HepG2 (cell line): ENCODE measurements around the gene UST. TPM values are rescaled to one million over a fixed set of nuclear protein-coding genes. Genes with fewer than 3 reads are reported as not detected.

Source experiments
- ATAC-seq: fragments of 200-7000 bp; cut with Tn5 transposase; 3 replicates; pipeline ENCODE4 v1.9.1; 2020; ENCODE audit warnings: mild to moderate bottlenecking, moderate library complexity
- BruUV-seq: library from RNA; stranded (reverse); fragments of 400-500 nt; replicated peaks from 2 replicates; lab custom pipeline; 2021; lab: Mats Ljungman, UMichigan
- CTCF ChIA-PET: fragments of 300-600 bp; formaldehyde crosslinking; extraction: SDS; loops from one replicate; lab custom pipeline; 2021; ENCODE audit warnings: low total read pairs, inconsistent platforms, low intra/inter-chr PET ratio; lab: Yijun Ruan, JAX
- POLR2A ChIA-PET: fragments of 350-600 bp; sonication (Branson Sonifier 250); formaldehyde crosslinking; loops from one replicate; lab custom pipeline; 2020; ENCODE audit warnings: antibody characterized with exemption, inconsistent platforms; lab: Yijun Ruan, JAX
- DNase-seq: peaks from one replicate; pipeline ENCODE4 v3.0.0-alpha.2; 2015; ENCODE audit warnings: low spot score
- FAIRE-seq: peaks from 3 replicates; lab custom pipeline; 2011; peaks lifted over from hg19 to GRCh38; lab: Jason Lieb, UNC
- H2AFZ ChIP-seq: one replicate; pipeline ENCODE4 v1.6.1; 2011; ENCODE audit warnings: low read length, inconsistent platforms
- H3K27ac ChIP-seq: fragments of 300-600 bp; 3 replicates; pipeline ENCODE4 v1.8.0; 2011; ENCODE audit warnings: mixed run types, mild to moderate bottlenecking, mixed read lengths, low read length, inconsistent platforms; ENCODE audit not compliant: insufficient read depth; ENCODE audit errors: extremely low read length
- H3K27me3 ChIP-seq, 2 experiments: fragments of 200-600 bp in 1 of 2; 2 replicates in 1 of 2; 3 replicates in 1 of 2; pipeline versions ENCODE4 v1.6.0 to v1.8.0; 2011; ENCODE audit warnings: low read length in 2 of 2, mild to moderate bottlenecking in 2 of 2, moderate library complexity in 2 of 2, inconsistent platforms in 1 of 2; ENCODE audit not compliant: insufficient read depth in 2 of 2, control insufficient read depth in 1 of 2
- H3K36me3 ChIP-seq, 2 experiments: fragments of 200-600 bp in 1 of 2; replicated peaks in 1 of 2; 2 replicates in 1 of 2; 3 replicates in 1 of 2; pipeline versions ENCODE4 v1.5.1 to v1.8.0; 2011; ENCODE audit warnings: low read length in 2 of 2, inconsistent platforms in 1 of 2; ENCODE audit not compliant: insufficient read depth in 2 of 2, control insufficient read depth in 1 of 2
- H3K4me1 ChIP-seq: 2 replicates; pipeline ENCODE4 v1.5.1; 2012; ENCODE audit warnings: low read length, inconsistent platforms; ENCODE audit not compliant: insufficient read depth
- H3K4me2 ChIP-seq: 2 replicates; pipeline ENCODE4 v1.6.0; 2011; ENCODE audit warnings: low read depth, low read length, inconsistent platforms
- H3K4me3 ChIP-seq, 3 experiments: fragments of 200-600 bp in 1 of 3; sonication (generic), shearing (Covaris generic) in 1 of 3; replicated peaks in 1 of 3; 2 replicates each; pipeline ENCODE4 v1.5.1; 2011 to 2016; ENCODE audit warnings: low read length in 3 of 3, inconsistent platforms in 2 of 3, low read depth in 2 of 3, mild to moderate bottlenecking in 2 of 3, control low read depth in 1 of 3, mixed read lengths in 1 of 3; ENCODE audit not compliant: insufficient read depth in 1 of 3
- H3K79me2 ChIP-seq: one replicate; pipeline ENCODE4 v1.6.1; 2011; ENCODE audit warnings: low read length, inconsistent platforms; ENCODE audit not compliant: insufficient read depth
- H3K9ac ChIP-seq: 2 replicates; pipeline ENCODE4 v1.6.0; 2011; ENCODE audit warnings: mild to moderate bottlenecking, low read depth, low read length, inconsistent platforms; ENCODE audit not compliant: insufficient read depth
- H3K9me3 ChIP-seq: 2 replicates; pipeline ENCODE4 v1.5.1; 2012; ENCODE audit warnings: mild to moderate bottlenecking, low read length
- H4K20me1 ChIP-seq: 2 replicates; pipeline ENCODE4 v1.6.0; 2011; ENCODE audit warnings: inconsistent platforms, mild to moderate bottlenecking, low read length, moderate library complexity; ENCODE audit not compliant: insufficient read depth
- CBX5 ChIP-seq: sonication (generic); formaldehyde crosslinking; IDR thresholded peaks from 2 replicates; pipeline ENCODE4 v1.4.0; 2020; ENCODE audit warnings: missing genetic modification reagents, borderline replicate concordance
- CC2D1A ChIP-seq: sonication (generic); formaldehyde crosslinking; IDR thresholded peaks from 2 replicates; pipeline ENCODE4 v1.8.1; 2023; ENCODE audit warnings: mild to moderate bottlenecking, missing genetic modification reagents
- FOXA1 ChIP-seq, 2 experiments: fragments of 450-650 bp in 1 of 2; sonication (generic) in 1 of 2; formaldehyde crosslinking in 1 of 2; IDR thresholded peaks; 2 replicates each; pipeline versions ENCODE4 v1.4.0 to v1.6.1; 2016 to 2020; ENCODE audit warnings: missing genetic modification reagents in 1 of 2
- HNRNPH1 ChIP-seq: fragments of 200-400 bp; formaldehyde crosslinking; optimal IDR thresholded peaks from 2 replicates; pipeline ENCODE3; 2017; ENCODE audit warnings: mild to moderate bottlenecking, low read depth, low read length
- MAFF ChIP-seq: IDR thresholded peaks from 2 replicates; pipeline ENCODE4 v1.6.1; 2011; ENCODE audit warnings: low read depth, low read length, improper control_type of control experiment
- MAFK ChIP-seq, 2 experiments: IDR thresholded peaks in 1 of 2; conservative IDR thresholded peaks in 1 of 2; 2 replicates each; pipeline ENCODE4 v1.6.1; 2011; ENCODE audit warnings: improper control_type of control experiment in 2 of 2, low read length in 2 of 2
- MED1 ChIP-seq: sonication (generic); formaldehyde crosslinking; IDR thresholded peaks from 2 replicates; pipeline ENCODE4 v1.4.0; 2020; ENCODE audit warnings: missing genetic modification reagents
- U2AF1 ChIP-seq: fragments of 200-400 bp; formaldehyde crosslinking; optimal IDR thresholded peaks from 2 replicates; pipeline ENCODE3; 2017; ENCODE audit warnings: mild to moderate bottlenecking, low read depth, low read length
- ZNF335 ChIP-seq: sonication (generic); formaldehyde crosslinking; IDR thresholded peaks from 2 replicates; pipeline ENCODE4 v1.4.0; 2020; ENCODE audit warnings: missing genetic modification reagents
- ZNF746 ChIP-seq: sonication (generic); formaldehyde crosslinking; IDR thresholded peaks from 2 replicates; pipeline ENCODE4 v1.8.0; 2022; ENCODE audit warnings: mild to moderate bottlenecking, missing genetic modification reagents
- ZNF773 ChIP-seq: sonication (generic); formaldehyde crosslinking; IDR thresholded peaks from 2 replicates; pipeline ENCODE4 v1.4.0; 2020; ENCODE audit warnings: missing genetic modification reagents, borderline replicate concordance
- WGBS: methylation state at CpG from one replicate; pipeline ENCODE4 v1.1.6; 2017; ENCODE audit warnings: low lambda C conversion rate; 5-methylcytosine and 5-hydroxymethylcytosine counted together
- in situ Hi-C: cut with HindIII; loops from 2 replicates; pipeline ENCODE4 v1.10.0; 2017; ENCODE audit warnings: low pct_unique_long_range_greater_than_20kb; ENCODE audit not compliant: extremely low pct_ligation_motif_present
- intact Hi-C: fragments of 100-400 bp; cut with micrococcal nuclease; formaldehyde crosslinking; loops from one replicate; pipeline ENCODE4 v1.10.0; 2022; ENCODE audit not compliant: unreplicated experiment
- polyA plus RNA-seq, 8 experiments: library from polyadenylated mRNA; depleted of rRNA in 3 of 8; stranded (reverse) in 7 of 8; unstranded in 1 of 8; fragments of >200 nt; fragmentation: Illumina TruSeq in 4 of 8; extraction: Trizol in 4 of 8; gene quantifications; 2 replicates each; pipeline versions ENCODE4 v1.2.1 to v1.2.3, GENCODE V29; 2011 to 2016; ENCODE audit warnings: low read depth in 4 of 8, missing spikeins in 1 of 8, mixed read lengths in 1 of 8; ENCODE audit not compliant: insufficient read depth in 1 of 8
- total RNA-seq, 5 experiments: library from RNA; depleted of rRNA; stranded (reverse); fragments of >200 nt; fragmentation: Illumina TruSeq; extraction: Trizol; gene quantifications; 2 replicates each; pipeline ENCODE4 v1.2.3, GENCODE V29; 2016; ENCODE audit warnings: low read depth in 1 of 5

The UST gene
- total and polyA plus RNA-seq, 2 of the 13 experiments (the other 11 are each of a cell fraction or from before 2014, with no cell fraction given) = 0.27 TPM; not detected in 1

DNA sequence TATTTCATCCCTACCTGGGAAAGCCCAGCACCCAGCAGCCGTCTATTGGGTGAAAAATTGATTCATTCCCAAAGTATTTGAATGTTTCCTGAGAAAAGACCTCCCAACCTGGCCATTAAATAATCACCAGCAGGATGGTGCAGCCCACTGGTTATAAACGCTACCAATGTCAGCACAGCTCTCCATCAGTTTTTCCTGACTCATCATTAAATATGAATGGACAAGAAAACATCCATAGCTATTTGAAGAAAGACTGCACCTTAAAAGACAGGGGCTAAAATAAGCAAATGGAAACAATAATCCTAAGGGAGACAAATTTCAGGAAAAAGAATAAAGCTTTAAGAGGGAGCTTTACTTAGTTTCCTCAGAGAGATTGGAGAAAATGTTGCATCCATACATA, 261.9 kb downstream of the UST start:
- H3K27me3 ChIP-seq = peaks cover 0 to 7% of the 10 kb centered on the region in 2 experiments; a peak in 1 of 5 replicates
- ChIA-PET CTCF (no interaction called here), POLR2A (no interaction called here)
- no peak overlapping the region for H3K4me3 ChIP-seq
- DNase-seq (no peak), FAIRE-seq (no peak), ATAC-seq (no peak)
- no peaks in the 10 kb centered on the region for H3K9me3 ChIP-seq
- no peaks in the 10 kb centered on the region for H3K36me3 ChIP-seq
- intact Hi-C loops = no loop called here
- H3K79me2 ChIP-seq = no peaks in the 10 kb centered on the region
- H4K20me1 ChIP-seq = no peaks in the 10 kb centered on the region
- no TSS peak for BruUV-seq
- peaks cover 11% of the 10 kb centered on the region for H3K4me1 ChIP-seq
- 0% methylated on average over 2 of the region's 2 CpGs for WGBS
- TF ChIP-seq FOXA1 (IDR thresholded peaks at IDR 0.05) = no peak
- TF ChIP-seq FOXA1 (CRISPR knock-in tag; IDR thresholded peaks at IDR 0.05) = no peak
- TF ChIP-seq ZNF773 = no peak
- TF ChIP-seq ZNF746 = no peak
- no peak for TF ChIP-seq MED1 (CRISPR knock-in tag)
- no peak for TF ChIP-seq CBX5 (CRISPR knock-in tag)
- peak; percentile 97 for TF ChIP-seq MAFF
- peak; percentile 96 to 98 for TF ChIP-seq MAFK (conservative IDR thresholded peaks at IDR 0.05 in 1 of 2, IDR thresholded peaks at IDR 0.05 in 1 of 2; ENCODE audit: low read length in 2 of 2)
- no peak for TF ChIP-seq HNRNPH1
- no peak for TF ChIP-seq U2AF1
- TF ChIP-seq, all 625 proteins: peak for 2
- no peak overlapping the region for H2AFZ ChIP-seq
- in situ Hi-C loops = no loop called here
- no peak overlapping the region for H3K4me2 ChIP-seq
- no peak overlapping the region for H3K27ac ChIP-seq
- no peak overlapping the region for H3K9ac ChIP-seq

DNA sequence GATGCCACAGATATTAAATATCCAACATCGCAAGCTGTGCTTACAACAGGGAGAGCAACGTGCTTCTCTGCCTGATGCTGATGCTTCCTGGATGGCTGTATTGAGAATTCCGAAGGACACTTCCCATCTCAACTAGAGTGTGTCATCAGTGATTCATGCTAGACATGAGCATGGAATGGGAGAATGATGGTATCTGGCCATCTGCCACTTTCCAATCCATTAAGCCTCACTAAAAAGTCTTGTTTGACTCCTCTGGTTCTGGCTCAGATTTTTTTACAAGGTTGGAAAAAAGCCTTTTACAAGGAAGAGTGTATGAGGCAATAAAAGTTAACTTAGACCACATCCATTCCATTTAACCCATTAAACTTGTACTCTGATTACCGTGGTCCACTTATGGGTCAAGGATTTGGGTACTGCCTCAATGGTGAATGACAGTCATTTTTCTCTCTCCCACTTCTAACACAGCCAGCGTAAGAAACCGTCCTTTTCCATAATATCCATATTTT, 265.3 kb downstream of the UST start:
- intact Hi-C loops (no loop called here), in situ Hi-C loops (no loop called here)
- H3K4me2 ChIP-seq = no peak overlapping the region
- no peak overlapping the region for H3K4me3 ChIP-seq
- H4K20me1 ChIP-seq = no peaks in the 10 kb centered on the region
- H3K4me1 ChIP-seq = no peaks in the 10 kb centered on the region
- H3K79me2 ChIP-seq = no peaks in the 10 kb centered on the region
- ChIA-PET CTCF (no interaction called here), POLR2A (no interaction called here)
- DNase-seq = no peak
- H3K36me3 ChIP-seq = no peaks in the 10 kb centered on the region
- H3K9me3 ChIP-seq = no peaks in the 10 kb centered on the region
- no peak overlapping the region for H3K9ac ChIP-seq
- no peak for ATAC-seq
- H3K27ac ChIP-seq = no peak overlapping the region
- H2AFZ ChIP-seq = no peak overlapping the region
- no peak for TF ChIP-seq CC2D1A (CRISPR knock-in tag)
- TF ChIP-seq ZNF335 (CRISPR knock-in tag) = no peak
- H3K27me3 ChIP-seq = peaks cover 4 to 20% of the 10 kb centered on the region in 2 experiments; a peak in 3 of 5 replicates
- BruUV-seq = no TSS peak
- peak; percentile 37 for FAIRE-seq
- WGBS = 52% methylated on average over 6 of the region's 6 CpGs
